Measurements from ENCODE around the gene DNAH2.

Gene DNAH2

GRCh38 chr17:7727886-7728285 lies 10.3 kb downstream of the DNAH2 start:
- TF ChIP-seq, protein P1, sequence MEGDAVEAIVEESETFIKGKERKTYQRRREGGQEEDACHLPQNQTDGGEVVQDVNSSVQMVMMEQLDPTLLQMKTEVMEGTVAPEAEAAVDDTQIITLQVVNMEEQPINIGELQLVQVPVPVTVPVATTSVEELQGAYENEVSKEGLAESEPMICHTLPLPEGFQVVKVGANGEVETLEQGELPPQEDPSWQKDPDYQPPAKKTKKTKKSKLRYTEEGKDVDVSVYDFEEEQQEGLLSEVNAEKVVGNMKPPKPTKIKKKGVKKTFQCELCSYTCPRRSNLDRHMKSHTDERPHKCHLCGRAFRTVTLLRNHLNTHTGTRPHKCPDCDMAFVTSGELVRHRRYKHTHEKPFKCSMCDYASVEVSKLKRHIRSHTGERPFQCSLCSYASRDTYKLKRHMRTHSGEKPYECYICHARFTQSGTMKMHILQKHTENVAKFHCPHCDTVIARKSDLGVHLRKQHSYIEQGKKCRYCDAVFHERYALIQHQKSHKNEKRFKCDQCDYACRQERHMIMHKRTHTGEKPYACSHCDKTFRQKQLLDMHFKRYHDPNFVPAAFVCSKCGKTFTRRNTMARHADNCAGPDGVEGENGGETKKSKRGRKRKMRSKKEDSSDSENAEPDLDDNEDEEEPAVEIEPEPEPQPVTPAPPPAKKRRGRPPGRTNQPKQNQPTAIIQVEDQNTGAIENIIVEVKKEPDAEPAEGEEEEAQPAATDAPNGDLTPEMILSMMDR (conservative IDR thresholded peaks at IDR 0.05; ENCODE audit: low read length), result no peak
- H3K4me3 ChIP-seq (ENCODE audit: low read length), result no peak overlapping the region
- DNase-seq (ENCODE audit: low read depth), result no peak

GRCh38 chr17:7729816-7730215 lies 12.3 kb downstream of the DNAH2 start:
- no peak overlapping the region for H3K4me3 ChIP-seq (ENCODE audit: low read length)
- TF ChIP-seq, protein P1 (conservative IDR thresholded peaks at IDR 0.05; ENCODE audit: low read length), result no peak
- no peak for DNase-seq (ENCODE audit: low read depth)

DNA sequence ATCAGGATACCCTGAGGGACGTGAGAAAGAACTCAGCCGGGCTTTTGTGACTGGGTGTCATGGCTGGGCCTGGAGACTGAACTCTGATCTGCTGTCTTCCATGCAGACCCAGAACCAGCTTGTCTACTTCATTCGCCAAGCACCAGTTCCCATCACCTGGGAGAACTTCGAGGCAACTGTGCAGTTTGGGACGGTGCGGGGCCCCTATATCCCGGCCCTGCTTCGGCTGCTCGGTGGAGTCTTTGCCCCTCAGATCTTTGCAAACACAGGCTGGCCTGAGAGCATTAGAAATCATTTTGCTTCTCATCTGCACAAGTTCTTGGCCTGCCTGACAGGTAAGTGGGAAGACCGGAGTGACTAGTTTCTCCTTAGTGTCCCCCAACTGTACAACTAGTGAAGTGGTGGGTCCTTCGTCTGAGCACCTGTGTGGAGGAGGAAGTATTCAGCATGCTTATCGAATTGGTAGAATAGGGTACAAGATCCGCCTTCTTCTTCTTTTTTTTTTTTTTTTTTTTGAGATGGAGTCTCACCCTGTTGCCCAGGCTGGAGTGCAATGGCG lies 15.5 kb downstream of the DNAH2 start:
- TF ChIP-seq, protein P1 (conservative IDR thresholded peaks at IDR 0.05; ENCODE audit: low read length), result no peak
- no peak for DNase-seq (ENCODE audit: low read depth)
- no peak overlapping the region for H3K4me3 ChIP-seq (ENCODE audit: low read length)

DNA sequence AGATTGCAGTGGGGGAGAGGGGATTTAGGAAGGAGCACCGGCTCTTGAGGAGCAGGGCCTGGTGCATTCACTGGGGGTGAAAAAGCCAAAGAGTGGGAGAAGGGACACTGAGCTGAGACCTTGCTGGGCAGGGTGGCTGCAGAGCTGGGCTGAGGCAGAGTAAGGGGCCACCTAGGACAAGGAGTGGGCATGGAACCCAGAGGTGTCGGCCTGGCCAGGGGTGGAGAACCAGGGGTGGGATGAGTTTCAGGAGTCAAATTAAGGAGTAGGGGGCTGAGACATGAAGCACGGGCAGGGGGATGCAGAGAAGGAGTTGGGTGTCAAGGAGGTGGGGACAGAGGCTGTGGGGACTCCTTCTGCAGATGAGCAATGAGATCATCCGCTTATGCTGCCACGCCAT lies 20.1 kb downstream of the DNAH2 start:
- no peak overlapping the region for H3K4me3 ChIP-seq (ENCODE audit: low read length)
- TF ChIP-seq, protein P1 (conservative IDR thresholded peaks at IDR 0.05; ENCODE audit: low read length), result no peak
- no peak for DNase-seq (ENCODE audit: low read depth)

GRCh38 chr17:7739746-7740145 lies 22.2 kb downstream of the DNAH2 start:
- no peak overlapping the region for H3K4me3 ChIP-seq (ENCODE audit: low read length)
- TF ChIP-seq, protein P1 (conservative IDR thresholded peaks at IDR 0.05; ENCODE audit: low read length), result no peak
- DNase-seq (ENCODE audit: low read depth), result no peak

- TF ChIP-seq, protein P1 (conservative IDR thresholded peaks at IDR 0.05; ENCODE audit: low read length), result no peak
- no peak overlapping the region for H3K4me3 ChIP-seq (ENCODE audit: low read length)
- no peak for DNase-seq (ENCODE audit: low read depth)
These were observed 23.0 kb downstream of the DNAH2 start for GRCh38 chr17:7740481-7741001.

GRCh38 chr17:7742729-7743128 lies 25.2 kb downstream of the DNAH2 start:
- H3K4me3 ChIP-seq (ENCODE audit: low read length), result no peak overlapping the region
- DNase-seq (ENCODE audit: low read depth), result no peak
- TF ChIP-seq, protein P1 (conservative IDR thresholded peaks at IDR 0.05; ENCODE audit: low read length), result no peak
